HG02981 (cell line): ENCODE measurements around the gene HIVEP1.
"Not testable (repeated sequence)": the region's sequence is repeated elsewhere in the genome, so short reads cannot be mapped to it uniquely, and the experiment has no call there.

ENCODE experiments used
- ATAC-seq: cut with Tn5 transposase; IDR thresholded peaks from one replicate; pipeline ENCODE4 v1.9.1; 2021; ENCODE audit warnings: mild to moderate bottlenecking, moderate library complexity; ENCODE audit not compliant: unreplicated experiment

HIVEP1 gene

DNA sequence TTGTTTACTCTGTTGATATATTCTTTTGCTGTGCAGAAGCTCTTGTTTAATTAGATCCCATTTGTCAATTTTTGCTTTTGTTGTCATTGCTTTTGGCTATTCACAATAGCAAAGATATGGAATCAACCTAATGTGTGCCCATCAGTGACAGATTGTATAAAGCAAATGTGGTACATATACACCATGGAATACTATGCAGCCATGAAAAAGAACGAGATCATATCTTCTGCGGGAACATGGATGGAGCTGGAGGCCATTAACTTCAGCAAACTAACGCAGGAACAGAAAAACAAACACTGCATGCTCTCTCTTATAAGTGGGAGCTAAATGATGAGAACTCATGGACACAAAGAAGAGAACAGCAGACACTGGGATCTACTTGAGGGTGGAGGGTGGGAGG, 164.7 kb downstream of the HIVEP1 start:
- not testable (repeated sequence) for ATAC-seq

DNA sequence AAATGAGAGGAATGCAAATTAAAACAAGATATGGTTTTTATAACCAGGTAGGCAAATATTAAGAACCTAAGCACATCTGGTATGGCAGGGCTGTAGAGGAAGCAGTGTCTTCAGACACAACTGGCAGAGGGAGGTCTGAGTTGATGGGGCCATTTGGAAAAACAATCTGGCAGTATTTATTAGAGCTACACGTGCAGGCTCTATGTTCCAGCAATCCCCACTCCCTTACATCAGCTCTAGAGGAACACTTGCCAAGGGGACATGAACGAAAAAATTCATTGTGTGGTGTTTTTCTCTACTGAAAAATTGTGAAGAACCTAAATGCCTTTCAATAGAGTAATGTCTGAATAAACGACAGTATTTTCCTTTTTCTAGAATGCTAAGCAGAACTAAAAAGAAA, 166.4 kb downstream of the HIVEP1 start:
- no peak for ATAC-seq

DNA sequence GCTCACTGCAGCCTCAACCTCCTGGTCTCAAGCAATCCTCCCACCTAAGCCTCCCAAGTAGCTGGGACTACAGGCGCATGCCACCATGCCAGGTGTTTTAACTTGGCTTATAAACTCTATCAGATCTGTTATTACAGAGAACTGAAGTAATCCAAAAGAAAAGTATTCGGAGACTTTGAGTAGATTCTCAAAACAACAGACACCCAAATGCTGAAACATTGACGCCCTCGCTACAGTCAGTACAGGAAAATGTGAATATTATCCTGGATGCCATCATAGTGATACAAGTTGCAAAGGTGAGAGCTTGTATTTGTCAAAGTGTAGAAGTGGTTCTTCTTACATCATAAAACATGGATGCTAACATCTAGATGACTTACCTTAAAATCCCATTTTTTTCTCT, 169.4 kb downstream of the HIVEP1 start:
- no peak for ATAC-seq

DNA sequence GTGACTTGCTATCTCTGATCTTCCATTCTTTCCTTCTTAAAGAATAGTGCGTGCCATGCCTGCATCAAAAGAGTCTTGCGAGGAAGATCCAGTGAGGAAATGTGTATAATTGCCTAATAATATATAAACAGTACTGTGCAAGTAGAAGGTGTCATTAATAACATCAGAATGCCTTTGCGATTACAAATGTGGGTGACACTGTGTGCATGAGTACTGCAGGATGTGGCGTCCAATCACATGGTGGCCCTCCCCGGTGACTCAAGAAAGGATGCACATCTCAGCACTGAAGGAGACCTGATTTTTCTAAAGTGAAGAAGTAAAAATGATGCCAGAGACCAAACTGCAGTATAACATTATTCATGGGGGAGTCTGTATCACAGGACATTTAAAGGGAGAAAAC, 170.6 kb downstream of the HIVEP1 start:
- no peak for ATAC-seq

DNA sequence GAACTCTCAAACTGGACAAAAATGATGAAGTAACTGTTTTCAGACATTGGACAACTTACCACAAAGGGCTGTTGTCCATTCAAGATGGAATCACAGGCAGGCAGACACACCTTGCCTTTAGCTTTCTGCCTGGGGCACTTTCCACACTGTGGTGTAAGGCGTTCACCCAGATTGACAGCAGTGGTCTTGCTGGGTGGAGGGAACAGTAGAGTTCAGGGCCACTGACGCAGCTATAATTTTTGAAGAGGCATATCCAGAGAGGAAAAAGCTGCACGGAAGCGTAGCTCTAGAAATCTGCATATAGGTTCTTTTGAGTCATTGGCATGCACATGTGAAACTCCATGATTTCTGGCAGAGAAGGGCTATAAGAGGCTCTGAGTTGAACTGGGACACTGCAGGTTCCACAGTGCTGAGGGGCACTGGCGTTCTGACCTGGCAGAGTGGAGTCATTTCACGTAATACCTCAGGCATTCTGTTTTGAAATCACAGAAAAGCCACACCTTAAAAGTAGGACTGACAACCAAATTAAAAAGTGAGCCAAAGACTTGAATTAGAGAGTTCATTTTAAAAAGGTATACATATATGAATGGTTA, 173.1 kb downstream of the HIVEP1 start:
- ATAC-seq = no peak

DNA sequence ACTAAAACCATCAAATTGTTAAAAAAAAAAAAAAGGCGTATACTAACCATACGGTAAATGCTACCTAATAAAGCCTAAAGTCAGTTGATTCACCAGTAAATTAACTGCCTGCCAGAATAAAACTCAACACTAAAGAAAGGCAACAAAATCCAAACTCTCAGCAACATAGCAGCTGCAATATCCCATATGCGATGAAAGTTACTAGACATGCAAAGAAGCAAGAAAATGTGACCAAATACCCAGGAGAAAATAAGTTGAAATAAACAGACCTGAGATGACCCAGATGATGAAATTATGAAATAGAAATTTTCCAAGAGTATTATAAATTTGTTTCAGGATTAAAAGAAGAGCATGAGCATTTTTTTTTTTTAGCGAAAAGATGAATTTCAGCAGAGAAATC, 174.4 kb downstream of the HIVEP1 start:
- ATAC-seq = no peak

DNA sequence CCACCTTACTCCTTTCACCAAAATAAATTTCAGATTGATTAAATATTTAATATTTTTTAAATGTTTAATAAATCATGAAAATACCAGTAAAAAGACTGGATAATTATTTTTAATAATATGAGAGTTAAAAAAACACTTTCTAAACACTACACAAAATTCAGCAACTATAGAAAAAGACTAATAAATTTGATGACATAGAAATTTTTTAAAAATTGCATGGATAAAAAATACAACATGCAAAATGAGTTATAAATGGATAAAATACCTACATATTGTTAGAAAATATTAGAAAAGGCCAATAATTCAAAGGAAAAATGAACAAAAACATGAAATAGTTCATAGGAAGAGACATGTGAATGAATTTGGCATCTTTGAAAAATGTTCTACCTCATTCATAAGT, 177.0 kb downstream of the HIVEP1 start:
- no peak for ATAC-seq

DNA sequence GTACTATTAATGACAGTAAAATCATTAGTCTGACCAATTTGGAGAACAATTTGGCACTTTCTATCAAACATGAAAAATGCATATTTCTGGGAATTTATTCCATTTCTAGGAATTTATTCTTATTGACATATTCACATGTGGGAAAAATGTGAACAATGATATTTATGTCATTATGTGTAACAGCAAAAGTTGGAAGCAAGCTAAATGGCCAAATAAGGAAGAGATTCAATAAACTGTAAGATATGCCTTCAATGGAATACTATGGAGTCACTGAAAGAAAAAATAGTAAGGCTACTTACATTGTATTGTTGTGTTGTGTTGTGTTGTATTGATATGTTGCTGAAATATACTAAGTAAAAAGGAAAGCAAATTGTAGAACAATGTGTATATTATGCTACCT, 177.5 kb downstream of the HIVEP1 start:
- ATAC-seq = no peak

DNA sequence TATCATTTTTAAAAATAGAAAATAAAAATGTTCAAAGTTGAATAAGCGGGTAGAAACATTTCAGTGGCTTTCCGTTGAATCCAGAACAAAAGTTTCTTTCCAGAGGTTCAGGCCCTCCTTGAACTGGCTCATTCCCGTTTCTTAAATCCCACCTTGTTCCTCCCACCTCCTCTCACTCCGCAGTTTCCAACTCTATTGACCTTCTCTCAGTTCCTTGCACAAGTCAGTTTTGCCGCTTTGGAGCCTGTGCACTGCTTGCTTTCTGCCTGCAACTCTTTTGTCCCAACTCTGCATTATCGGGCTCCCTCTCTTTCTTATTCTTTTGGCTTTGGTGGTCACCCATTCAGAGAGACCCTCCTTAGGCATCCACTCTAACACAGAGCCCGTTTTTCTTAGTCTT, 178.1 kb downstream of the HIVEP1 start:
- no peak for ATAC-seq

DNA sequence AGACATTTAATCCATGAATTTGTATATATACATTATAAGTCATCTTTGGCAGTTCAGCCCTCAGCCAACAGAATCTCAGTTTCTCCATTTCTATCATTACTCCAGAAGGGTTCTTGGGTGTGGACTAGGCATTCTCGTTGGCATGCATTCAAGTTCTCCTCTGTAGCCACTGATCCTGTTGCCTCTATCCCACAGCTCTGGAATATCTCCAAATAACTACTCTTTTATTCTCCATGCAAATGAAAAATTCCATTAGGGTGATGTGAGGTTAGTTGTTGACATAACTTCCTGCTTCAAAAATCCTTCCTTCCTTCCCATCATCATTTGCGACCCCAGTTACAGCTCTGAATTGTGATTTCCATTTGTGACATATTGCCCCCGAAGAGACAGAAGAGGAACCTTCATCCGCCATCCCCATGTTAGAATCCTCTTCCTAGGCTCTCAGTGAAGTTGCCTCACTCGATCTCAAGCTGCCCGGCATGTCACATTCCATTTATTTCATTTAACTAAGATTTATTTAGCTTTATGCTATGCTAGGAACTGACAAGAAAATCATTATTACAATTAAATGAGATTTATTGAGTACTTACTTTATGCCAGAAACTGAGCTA, 184.3 kb downstream of the HIVEP1 start:
- ATAC-seq = no peak

DNA sequence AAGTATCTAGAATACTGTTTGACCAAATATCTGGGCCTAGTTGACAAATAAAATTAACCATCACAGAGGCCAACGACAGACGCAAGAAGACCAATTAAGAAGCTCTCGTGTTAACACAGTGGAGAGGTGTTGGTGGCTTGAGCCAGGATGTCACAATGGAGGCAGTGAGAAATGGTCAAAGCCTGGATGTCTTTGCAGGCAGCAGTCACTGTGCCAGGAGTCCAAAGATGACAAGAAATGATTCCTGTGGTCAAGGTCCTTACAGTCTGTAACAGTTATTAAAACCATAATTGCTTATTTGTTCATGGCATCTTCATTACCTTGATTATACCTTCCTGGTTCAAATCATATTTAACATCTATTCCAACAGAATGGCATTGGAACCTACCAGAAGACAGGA, 186.7 kb downstream of the HIVEP1 start:
- ATAC-seq = no peak

DNA sequence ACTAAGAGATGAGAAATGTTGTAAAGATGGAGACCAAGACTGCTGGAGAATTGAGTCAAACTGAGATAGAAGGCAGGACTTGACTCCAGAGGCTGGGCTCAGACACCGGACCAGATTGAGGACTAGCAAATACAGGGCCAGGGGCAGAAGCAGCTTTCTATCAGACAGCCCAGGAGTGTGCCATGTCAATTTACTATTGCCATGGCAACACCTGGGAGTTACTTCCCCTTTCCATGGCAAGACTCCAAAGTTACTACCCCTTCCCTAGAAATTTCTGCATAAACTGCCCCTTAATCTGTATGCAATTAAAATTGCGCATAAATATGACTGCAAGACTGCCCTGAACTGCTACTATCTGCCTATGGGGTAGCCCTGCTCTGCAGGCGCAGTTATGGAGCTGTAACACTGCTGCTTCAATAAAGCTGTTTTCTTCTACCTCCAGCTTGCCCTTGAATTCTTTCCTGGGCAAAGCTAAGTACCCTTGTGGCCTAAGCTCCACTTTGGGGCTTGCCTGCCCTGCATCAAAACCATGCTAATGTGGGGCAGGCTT, 188.0 kb downstream of the HIVEP1 start:
- no peak for ATAC-seq

DNA sequence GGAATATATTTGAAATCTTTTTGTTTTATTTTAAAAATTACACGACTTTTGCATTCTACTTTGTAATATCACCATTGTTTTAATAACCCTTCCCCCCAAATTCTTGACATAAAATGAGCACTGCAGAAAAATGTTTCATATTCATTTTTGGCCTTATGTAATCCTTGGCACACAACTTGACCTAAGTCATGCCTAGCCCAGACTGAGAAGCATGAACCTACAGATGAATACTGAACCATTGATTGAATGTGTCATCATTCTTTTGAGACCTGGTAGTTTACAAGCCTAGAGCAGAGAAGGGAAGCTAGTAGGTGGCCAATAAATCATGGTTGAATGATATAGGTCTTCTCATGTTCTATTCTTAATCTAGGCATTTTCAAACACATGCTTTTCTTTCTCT, 188.6 kb downstream of the HIVEP1 start:
- no peak for ATAC-seq

DNA sequence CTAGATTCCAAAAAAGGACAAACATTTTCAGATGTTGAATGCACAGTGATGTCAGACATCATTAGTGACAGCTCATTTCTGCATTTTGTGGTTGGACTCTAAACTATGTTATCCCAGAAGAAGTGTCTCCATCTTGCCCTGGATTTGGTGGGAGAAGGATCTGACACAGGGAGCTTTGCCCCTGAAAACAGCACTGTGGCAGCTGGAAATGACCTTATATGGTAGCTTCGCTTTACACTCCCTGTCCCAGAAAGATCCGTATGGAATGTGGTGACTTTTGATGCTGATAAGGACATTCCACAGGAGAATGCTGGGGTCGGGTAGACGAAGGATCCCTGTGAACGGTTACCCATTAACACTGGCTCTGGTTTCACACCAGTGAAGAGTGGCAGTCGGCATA, 190.9 kb downstream of the HIVEP1 start:
- no peak for ATAC-seq

DNA sequence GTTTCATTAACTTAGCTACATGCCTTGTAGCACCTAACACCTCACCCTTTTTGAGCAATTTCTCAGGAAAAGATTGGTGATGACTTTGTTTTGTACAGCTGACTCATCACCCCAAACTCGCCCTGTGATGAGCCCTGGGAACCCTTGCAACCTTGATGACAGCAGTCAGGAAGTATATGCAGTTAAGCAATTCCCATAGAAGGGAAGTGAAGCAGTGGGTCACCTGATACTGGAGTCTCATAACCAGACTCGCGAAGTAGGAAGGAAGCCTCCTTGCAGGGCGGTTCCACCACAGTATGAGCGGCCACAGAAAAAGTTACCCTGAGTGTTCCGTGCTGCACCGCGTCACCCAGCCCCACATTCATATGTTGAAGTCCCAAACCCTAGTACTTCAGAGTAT, 196.1 kb downstream of the HIVEP1 start:
- ATAC-seq = no peak

DNA sequence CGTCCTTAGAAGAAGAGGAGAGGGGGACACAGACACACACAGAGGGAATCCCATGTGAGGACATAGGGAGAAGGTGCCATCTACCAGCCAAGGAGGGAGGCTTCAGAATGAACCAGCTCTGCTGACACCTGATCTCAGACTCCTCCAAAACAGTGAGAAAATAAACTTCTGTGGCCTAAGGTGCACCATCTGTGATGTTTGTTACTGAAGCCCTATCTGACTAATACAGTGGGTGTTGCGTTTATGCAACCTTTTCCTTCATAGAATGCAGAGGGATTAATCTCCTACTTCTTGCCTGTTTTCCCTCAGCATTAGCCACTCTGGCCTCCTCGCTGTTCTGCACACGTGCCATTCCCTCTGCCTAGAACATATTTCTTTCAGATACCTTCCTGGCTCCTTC, 196.6 kb downstream of the HIVEP1 start:
- ATAC-seq = no peak
